Parathyroid adenoma (tissue), 2 donors: Measurements from ENCODE around the gene CCN5.

Experiments
- H2AFZ ChIP-seq: fragments of 300-600 bp; sonication (generic); one replicate; pipeline ENCODE4 v1.7.0; 2017; ENCODE audit warnings: antibody characterized with exemption, mild to moderate bottlenecking
- H3K27ac ChIP-seq: fragments of 300-600 bp; sonication (generic); one replicate; pipeline ENCODE4 v1.7.0; 2017
- H3K27me3 ChIP-seq: fragments of 300-600 bp; sonication (generic); one replicate; pipeline ENCODE4 v1.7.0; 2017; ENCODE audit warnings: low read length; ENCODE audit not compliant: control insufficient read depth, insufficient read depth
- H3K36me3 ChIP-seq: fragments of 300-600 bp; sonication (generic); one replicate; pipeline ENCODE4 v1.7.0; 2017; ENCODE audit warnings: low read length; ENCODE audit not compliant: control insufficient read depth, insufficient read depth
- H3K4me1 ChIP-seq: fragments of 300-600 bp; sonication (generic); one replicate; pipeline ENCODE4 v1.7.0; 2017; ENCODE audit warnings: control low read depth
- H3K4me2 ChIP-seq: fragments of 300-600 bp; sonication (generic); one replicate; pipeline ENCODE4 v1.7.0; 2017; ENCODE audit warnings: low read length
- H3K4me3 ChIP-seq: fragments of 300-600 bp; sonication (generic); one replicate; pipeline ENCODE4 v1.7.0; 2017; ENCODE audit warnings: low read depth, low read length
- H3K79me2 ChIP-seq: fragments of 300-600 bp; sonication (generic); one replicate; pipeline ENCODE4 v1.7.0; 2017; ENCODE audit warnings: control low read depth
- H3K9ac ChIP-seq: fragments of 300-600 bp; sonication (generic); one replicate; pipeline ENCODE4 v1.7.0; 2017; ENCODE audit warnings: mild to moderate bottlenecking
- H3K9me3 ChIP-seq: fragments of 300-600 bp; sonication (generic); one replicate; pipeline ENCODE4 v1.7.0; 2017; ENCODE audit warnings: low read length; ENCODE audit not compliant: control insufficient read depth
- TF ChIP-seq, protein P1 (sequence below): fragments of 300-600 bp; sonication (generic); IDR thresholded peaks from one replicate; pipeline ENCODE4 v1.7.0; 2017; ENCODE audit warnings: antibody characterized with exemption, mild to moderate bottlenecking
- donor health status: primary hyperparathyroidism.

Gene CCN5

GRCh38 chr20:44714102-44714700 is 968 bp upstream of the CCN5 start:
- TF ChIP-seq, protein P1, sequence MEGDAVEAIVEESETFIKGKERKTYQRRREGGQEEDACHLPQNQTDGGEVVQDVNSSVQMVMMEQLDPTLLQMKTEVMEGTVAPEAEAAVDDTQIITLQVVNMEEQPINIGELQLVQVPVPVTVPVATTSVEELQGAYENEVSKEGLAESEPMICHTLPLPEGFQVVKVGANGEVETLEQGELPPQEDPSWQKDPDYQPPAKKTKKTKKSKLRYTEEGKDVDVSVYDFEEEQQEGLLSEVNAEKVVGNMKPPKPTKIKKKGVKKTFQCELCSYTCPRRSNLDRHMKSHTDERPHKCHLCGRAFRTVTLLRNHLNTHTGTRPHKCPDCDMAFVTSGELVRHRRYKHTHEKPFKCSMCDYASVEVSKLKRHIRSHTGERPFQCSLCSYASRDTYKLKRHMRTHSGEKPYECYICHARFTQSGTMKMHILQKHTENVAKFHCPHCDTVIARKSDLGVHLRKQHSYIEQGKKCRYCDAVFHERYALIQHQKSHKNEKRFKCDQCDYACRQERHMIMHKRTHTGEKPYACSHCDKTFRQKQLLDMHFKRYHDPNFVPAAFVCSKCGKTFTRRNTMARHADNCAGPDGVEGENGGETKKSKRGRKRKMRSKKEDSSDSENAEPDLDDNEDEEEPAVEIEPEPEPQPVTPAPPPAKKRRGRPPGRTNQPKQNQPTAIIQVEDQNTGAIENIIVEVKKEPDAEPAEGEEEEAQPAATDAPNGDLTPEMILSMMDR, result no peak

DNA sequence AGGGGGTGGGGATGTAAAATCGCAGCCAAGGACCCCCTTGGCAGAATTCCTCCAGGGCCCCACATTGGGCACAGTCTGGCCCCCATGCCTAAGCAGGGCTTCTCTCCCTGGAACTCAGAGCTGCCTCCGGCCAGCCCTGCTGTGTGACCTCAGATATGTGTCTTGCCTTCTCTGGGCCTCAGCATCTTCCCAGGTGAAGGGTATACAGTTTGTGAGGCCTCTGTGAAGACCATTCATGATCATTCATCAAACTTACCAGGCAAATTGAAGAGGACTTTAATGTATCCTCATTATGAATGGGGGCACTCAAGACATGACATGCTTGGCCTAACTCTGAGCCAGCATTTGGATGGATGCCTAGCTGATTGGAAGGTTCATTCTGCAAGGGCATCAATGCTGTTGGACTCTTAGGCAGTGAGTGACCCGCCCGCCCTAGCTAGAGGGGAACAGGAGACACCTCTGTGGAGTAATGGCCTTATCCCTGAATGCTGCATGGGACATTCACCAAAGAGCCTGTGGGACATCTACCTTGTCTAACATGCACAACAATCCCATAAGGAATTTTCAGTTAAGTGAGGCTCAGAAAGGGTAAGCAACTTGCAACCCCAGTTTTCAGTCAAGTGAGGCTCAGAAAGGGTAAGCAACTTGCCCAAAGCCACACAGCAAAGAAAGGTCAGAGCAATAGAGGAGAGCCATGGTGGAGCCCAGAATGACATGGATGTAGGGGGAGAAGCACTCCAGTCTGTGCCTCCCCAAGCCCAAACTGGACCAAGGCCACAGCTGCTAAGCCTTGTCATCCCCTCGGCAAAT is 535 bp downstream of the CCN5 start:
- H3K9ac ChIP-seq, result no peak overlapping the region
- TF ChIP-seq, protein P1, result no peak
- no peak overlapping the region for H3K4me2 ChIP-seq
- no peaks in the 10 kb centered on the region for H3K79me2 ChIP-seq
- H2AFZ ChIP-seq, result no peak overlapping the region
- H3K27me3 ChIP-seq, result no peaks in the 10 kb centered on the region
- H3K4me1 ChIP-seq, result peaks cover 2% of the 10 kb centered on the region
- H3K4me3 ChIP-seq, result no peak overlapping the region
- H3K9me3 ChIP-seq, result no peaks in the 10 kb centered on the region
- no peaks in the 10 kb centered on the region for H3K36me3 ChIP-seq
- H3K27ac ChIP-seq, result no peak overlapping the region

More at GRCh38 chr20:44714102-44714700, 968 bp upstream of the CCN5 start:
- H3K4me1 ChIP-seq, result peaks cover 2% of the 10 kb centered on the region
- no peak overlapping the region for H3K4me3 ChIP-seq
- H3K27me3 ChIP-seq, result no peaks in the 10 kb centered on the region
- H3K4me2 ChIP-seq, result no peak overlapping the region
- no peak overlapping the region for H3K9ac ChIP-seq
- H3K9me3 ChIP-seq, result no peaks in the 10 kb centered on the region
- H3K36me3 ChIP-seq, result no peaks in the 10 kb centered on the region
- no peaks in the 10 kb centered on the region for H3K79me2 ChIP-seq
- H3K27ac ChIP-seq, result no peak overlapping the region
- no peak overlapping the region for H2AFZ ChIP-seq

DNA sequence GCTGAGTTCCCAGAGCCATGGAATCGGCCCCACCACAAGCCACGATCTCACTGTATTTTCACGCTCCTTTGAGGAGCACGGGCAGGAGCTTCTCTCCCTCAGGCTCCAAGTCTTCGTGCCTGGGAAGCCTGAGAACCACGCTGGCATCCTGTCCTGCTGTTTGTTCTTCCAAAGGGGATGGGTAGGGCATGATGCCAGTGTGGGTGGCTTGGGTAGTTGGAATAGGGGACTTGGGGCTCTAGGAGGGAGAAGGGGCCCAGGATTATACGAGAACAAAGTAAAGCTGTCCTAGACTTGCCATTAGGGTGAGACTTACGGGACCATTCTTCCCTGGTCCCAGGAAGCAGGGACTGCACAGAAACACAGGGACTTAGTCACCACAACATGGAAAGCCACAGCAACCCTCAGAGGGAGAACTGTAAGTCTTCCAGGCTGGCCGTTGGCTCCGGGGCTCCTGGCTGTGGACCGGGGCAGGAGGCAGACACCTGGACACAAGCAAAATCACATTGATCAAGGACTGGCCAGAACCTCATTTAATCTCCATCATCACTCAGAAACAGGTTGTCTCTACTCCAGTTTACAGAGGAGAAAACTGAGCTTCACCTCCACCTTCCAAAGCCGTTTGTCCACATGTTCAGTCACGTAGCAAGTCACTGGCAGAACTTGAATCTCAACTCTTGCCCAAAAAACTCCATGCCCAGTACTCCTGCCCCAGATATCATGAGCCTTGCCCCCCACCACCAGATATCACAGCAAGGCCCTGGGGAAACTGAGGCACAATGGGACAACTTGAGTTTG is 1.3 kb downstream of the CCN5 start:
- no peak overlapping the region for H3K4me2 ChIP-seq
- H3K4me3 ChIP-seq, result no peak overlapping the region
- no peaks in the 10 kb centered on the region for H3K9me3 ChIP-seq
- no peaks in the 10 kb centered on the region for H3K27me3 ChIP-seq
- TF ChIP-seq, protein P1, result no peak
- peaks cover 2% of the 10 kb centered on the region for H3K4me1 ChIP-seq
- no peak overlapping the region for H2AFZ ChIP-seq
- no peak overlapping the region for H3K27ac ChIP-seq
- no peaks in the 10 kb centered on the region for H3K36me3 ChIP-seq
- H3K9ac ChIP-seq, result no peak overlapping the region
- H3K79me2 ChIP-seq, result no peaks in the 10 kb centered on the region

DNA sequence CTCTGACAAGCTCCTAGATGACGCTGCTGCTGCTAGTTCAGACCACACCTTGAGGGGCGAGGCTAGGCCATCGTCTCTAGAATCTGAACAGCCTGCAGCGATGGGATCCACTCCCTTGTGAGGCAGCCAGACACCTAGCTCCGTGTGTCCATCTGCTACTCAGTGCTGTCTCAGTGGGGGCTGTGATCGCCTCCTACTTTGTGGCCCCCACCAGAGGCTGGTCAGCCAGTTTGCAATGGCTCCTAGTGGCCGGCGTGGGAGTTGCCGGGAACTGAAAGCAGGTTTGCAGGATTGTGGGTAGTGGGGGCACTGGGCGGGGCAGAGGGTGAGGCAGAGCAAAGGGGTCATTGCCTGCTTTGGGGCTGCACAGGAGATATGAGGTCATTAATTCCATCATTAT is 2.8 kb downstream of the CCN5 start:
- no peaks in the 10 kb centered on the region for H3K9me3 ChIP-seq
- no peak overlapping the region for H3K4me3 ChIP-seq
- no peaks in the 10 kb centered on the region for H3K27me3 ChIP-seq
- peaks cover 2% of the 10 kb centered on the region for H3K4me1 ChIP-seq
- no peak overlapping the region for H3K4me2 ChIP-seq
- no peaks in the 10 kb centered on the region for H3K79me2 ChIP-seq
- H3K27ac ChIP-seq, result no peak overlapping the region
- no peak overlapping the region for H3K9ac ChIP-seq
- H3K36me3 ChIP-seq, result no peaks in the 10 kb centered on the region
- TF ChIP-seq, protein P1, result no peak
- no peak overlapping the region for H2AFZ ChIP-seq
